Measurements from ENCODE around the gene RAD51AP1. TPM values are rescaled to one million over a fixed set of nuclear protein-coding genes. Genes with fewer than 3 reads are reported as not detected.

RAD51AP1 gene
- total RNA-seq, 4 donors from 2014 or later: 0.40 to 0.74 (median 0.54) TPM; not detected in 1

- WGBS, 2 donors (ENCODE audit: low coverage in 1 of 2): 57 to 58% methylated on average over 2 of the region's 2 CpGs
- H3K27me3 ChIP-seq: no peaks in the 10 kb centered on the region
- H3K9me3 ChIP-seq: no peaks in the 10 kb centered on the region
- no peak overlapping the region for H3K4me3 ChIP-seq
- H3K27ac ChIP-seq: no peak overlapping the region
- H3K4me1 ChIP-seq: peaks cover 0 to 22% (median 8%) of the 10 kb centered on the region in 3 donors
- peaks cover 0 to 45% of the 10 kb centered on the region in 2 donors for H3K36me3 ChIP-seq
- ATAC-seq: no peak
- no peak for TF ChIP-seq EP300 (IDR thresholded peaks at IDR 0.05)
- TF ChIP-seq POLR2A (IDR thresholded peaks at IDR 0.05): no peak
- TF ChIP-seq CTCF (IDR thresholded peaks at IDR 0.05): no peak
- no peak for TF ChIP-seq POLR2AphosphoS5 (IDR thresholded peaks at IDR 0.05)
These were observed 2.8 kb upstream of the RAD51AP1 start for GRCh38 chr12:4535871-4536270.

DNA sequence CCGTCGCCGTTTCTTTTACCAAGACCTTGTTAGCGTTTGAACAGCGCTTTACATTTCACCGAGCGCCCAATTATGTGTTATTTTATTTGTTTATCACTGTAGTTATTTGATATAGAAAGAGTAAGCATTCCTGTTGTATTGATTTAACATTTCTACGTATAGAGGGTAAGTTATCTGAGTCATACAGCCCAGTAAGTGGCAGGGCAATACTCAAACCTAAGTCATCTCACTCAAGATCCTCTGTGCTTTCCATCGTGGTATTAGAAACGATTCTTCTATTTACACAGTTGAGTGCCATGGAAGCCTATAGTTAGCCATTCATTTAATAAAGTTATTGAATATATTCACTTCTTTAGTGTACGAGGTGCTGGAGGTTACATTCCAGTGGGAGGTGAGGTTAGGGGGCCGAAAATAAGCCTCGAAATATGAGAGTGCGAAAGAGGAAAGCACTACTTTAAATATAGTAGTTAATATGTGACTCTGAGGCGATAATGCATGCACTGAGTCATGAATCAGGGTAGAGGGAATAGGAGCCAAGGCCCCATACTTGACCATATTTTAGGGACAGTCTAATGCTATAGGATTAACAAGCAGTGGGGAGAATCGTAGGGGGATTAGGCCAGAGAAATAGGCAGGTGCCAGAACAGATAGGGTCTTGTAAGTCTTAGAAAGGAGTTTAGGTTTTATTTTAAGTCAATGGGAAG, 629 bp downstream of the RAD51AP1 start:
- H3K4me1 ChIP-seq: peaks cover 0 to 22% (median 8%) of the 10 kb centered on the region in 3 donors
- H3K27ac ChIP-seq: peak overlapping the region in 2 of 4 donors; percentile 91 to 93
- H3K36me3 ChIP-seq: peaks cover 0 to 10% of the 10 kb centered on the region in 2 donors
- peak overlapping the region; percentile 78 to 92 for H3K4me3 ChIP-seq
- no peak for ATAC-seq
- H3K9me3 ChIP-seq: no peaks in the 10 kb centered on the region
- 9 to 10% methylated on average over 15 to 16 of the region's 16 CpGs for WGBS, 2 donors (ENCODE audit: low coverage in 1 of 2)
- TF ChIP-seq POLR2A (IDR thresholded peaks at IDR 0.05): no peak
- no peak for TF ChIP-seq POLR2AphosphoS5 (IDR thresholded peaks at IDR 0.05)
- TF ChIP-seq CTCF (IDR thresholded peaks at IDR 0.05): no peak
- TF ChIP-seq EP300 (IDR thresholded peaks at IDR 0.05): no peak
- H3K27me3 ChIP-seq: no peaks in the 10 kb centered on the region

DNA sequence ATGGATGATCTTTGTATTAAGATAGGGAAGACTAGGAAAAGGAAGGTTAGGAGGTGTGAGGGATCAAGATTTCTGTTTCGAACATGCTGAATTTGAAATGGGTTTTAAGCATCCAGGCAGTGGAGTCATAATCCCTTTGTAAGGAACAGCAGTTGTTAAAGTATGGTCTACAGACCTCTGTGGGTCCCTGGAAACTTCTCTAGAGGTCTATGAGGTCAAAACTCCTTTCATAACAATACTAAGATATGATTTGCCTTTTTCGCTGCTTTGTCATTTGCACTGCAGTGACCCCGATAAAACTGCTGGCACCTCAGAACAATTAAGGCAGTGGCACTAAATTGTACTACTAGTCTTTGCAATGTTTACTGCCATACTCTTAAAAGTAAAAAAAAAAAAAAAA, 1.5 kb downstream of the RAD51AP1 start:
- Histone ChIP-seq H3K4me3 (no peak overlapping the region), H3K9me3 (no peaks in the 10 kb centered on the region), H3K27me3 (no peaks in the 10 kb centered on the region), H3K27ac (no peak overlapping the region), H3K36me3 (peaks cover 0 to 2% of the 10 kb centered on the region in 2 donors), H3K4me1 (peaks cover 0 to 22% (median 8%) of the 10 kb centered on the region in 3 donors)
- 78 to 95% methylated on average over 2 to 3 of the region's 3 CpGs for WGBS, 2 donors (ENCODE audit: low coverage in 1 of 2)
- TF ChIP-seq EP300 (IDR thresholded peaks at IDR 0.05): no peak
- ATAC-seq: no peak

GRCh38 chr12:4540638-4541037, 1.9 kb downstream of the RAD51AP1 start:
- peaks cover 0 to 22% (median 8%) of the 10 kb centered on the region in 3 donors for H3K4me1 ChIP-seq
- no peak for TF ChIP-seq POLR2AphosphoS5 (IDR thresholded peaks at IDR 0.05)
- no peak for TF ChIP-seq POLR2A (IDR thresholded peaks at IDR 0.05)
- no peak for TF ChIP-seq EP300 (IDR thresholded peaks at IDR 0.05)
- no peak for TF ChIP-seq CTCF (IDR thresholded peaks at IDR 0.05)
- ATAC-seq: no peak
- no peaks in the 10 kb centered on the region for H3K9me3 ChIP-seq
- H3K36me3 ChIP-seq: no peaks in the 10 kb centered on the region
- H3K4me3 ChIP-seq: no peak overlapping the region
- WGBS, 2 donors (ENCODE audit: low coverage in 1 of 2): 66% methylated on average over 2 of the region's 2 CpGs
- H3K27ac ChIP-seq: no peak overlapping the region
- no peaks in the 10 kb centered on the region for H3K27me3 ChIP-seq

DNA sequence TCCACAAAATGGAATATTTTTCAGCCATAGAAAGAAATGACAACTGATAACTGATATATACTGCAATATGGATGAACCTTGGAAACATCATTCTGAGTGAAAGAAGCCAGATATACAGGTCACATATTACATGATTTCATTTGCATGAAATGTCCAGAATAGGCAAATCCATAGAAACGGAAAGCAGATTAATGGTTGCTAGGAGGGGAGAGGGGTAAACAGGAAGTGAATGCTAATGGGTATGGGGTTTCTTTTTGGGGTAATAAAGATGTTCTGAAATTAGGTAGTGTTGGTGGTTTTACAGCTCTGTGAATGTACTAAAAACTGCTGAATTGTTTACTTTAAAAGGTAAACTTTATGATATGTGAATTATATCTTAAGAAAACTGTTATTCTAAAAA, 6.5 kb downstream of the RAD51AP1 start:
- no peak overlapping the region for H3K27ac ChIP-seq
- 64 to 94% methylated on average over 1 of the region's 1 CpG for WGBS, 2 donors (ENCODE audit: low coverage in 1 of 2)
- H3K36me3 ChIP-seq: no peaks in the 10 kb centered on the region
- H3K27me3 ChIP-seq: no peaks in the 10 kb centered on the region
- ATAC-seq: no peak
- no peaks in the 10 kb centered on the region for H3K4me1 ChIP-seq
- TF ChIP-seq POLR2AphosphoS5 (IDR thresholded peaks at IDR 0.05): no peak
- TF ChIP-seq EP300 (IDR thresholded peaks at IDR 0.05): no peak
- TF ChIP-seq POLR2A (IDR thresholded peaks at IDR 0.05): no peak
- no peak for TF ChIP-seq CTCF (IDR thresholded peaks at IDR 0.05)
- H3K4me3 ChIP-seq: no peak overlapping the region
- no peaks in the 10 kb centered on the region for H3K9me3 ChIP-seq

Measured in gastroesophageal sphincter (tissue), 4 donors.